ENCODE measurements around the gene OR10V1.

Gene OR10V1

DNA sequence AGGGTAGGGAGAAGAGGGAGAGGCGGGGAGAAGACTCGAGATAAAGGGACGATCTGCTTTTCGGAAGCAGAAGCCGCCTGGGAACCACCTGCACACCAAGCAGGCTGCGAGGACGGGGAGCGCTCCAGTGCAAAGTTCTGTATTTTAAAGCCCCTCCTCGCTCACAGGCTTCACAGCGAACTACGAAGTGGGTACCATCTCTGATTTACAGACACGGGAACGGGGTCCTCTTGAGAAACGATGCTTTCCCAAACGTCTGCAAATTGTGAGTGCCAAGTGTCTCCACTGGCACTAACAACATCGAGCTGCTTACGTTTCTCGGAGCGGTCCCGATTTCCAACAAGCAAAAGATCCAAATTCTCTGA lies 40.8 kb upstream of the OR10V1 start:
- peak overlapping the region; percentile 76 to 88 for H3K9ac ChIP-seq (ENCODE audit: low read depth in 1 of 2, low read length in 2 of 2)
- H3K27ac ChIP-seq (ENCODE audit: low read depth, low read length), result peak overlapping the region; percentile 88

DNA sequence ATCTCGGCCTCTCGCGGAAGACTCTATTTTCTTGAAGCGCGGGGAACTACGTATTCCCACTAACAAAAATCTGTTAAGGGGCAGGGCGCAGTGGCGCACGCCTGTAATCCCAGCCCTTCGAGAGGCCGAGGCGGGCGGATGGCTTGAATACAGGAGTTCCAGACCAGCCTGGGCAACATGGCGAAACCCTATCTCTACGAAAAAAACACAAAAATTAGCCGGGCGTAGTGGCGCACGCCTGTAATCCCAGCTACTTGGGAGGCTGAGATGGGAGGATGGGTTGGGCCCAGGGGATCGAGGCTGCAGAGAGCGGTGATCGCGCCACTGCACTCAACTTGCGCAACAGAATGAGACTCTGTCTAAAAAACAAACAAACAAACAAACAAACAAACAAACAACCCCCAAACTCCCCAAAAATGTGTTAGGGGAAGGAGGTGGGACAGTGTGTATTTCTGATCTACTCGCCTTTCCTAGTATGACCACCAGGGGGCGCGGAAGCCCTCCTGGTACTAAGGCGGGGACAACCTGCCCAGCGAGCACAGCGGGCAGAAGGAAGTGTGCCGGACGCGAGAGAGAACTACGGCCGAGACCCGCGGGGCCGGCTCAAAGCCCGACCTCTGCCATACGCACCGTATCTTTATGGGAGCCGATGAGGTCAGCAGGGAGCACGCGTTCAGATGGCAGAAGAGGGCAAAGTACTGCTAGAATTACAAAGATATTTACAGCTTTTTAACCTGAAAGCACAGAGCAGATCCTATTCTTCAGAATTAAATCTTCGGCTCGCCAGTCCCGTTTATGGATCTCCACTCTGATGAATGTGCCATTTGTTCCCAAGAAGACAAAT lies 40.2 kb upstream of the OR10V1 start:
- Histone ChIP-seq H3K27ac (ENCODE audit: low read depth, low read length) (no peak overlapping the region), H3K4me3 (ENCODE audit: low read depth in 1 of 2, low read length in 2 of 2) (peak overlapping the region; percentile 85 to 87), H3K9ac (ENCODE audit: low read depth in 1 of 2, low read length in 2 of 2) (peak overlapping the region; percentile 76 to 88), H3K9me3 (ENCODE audit: control insufficient read depth in 1 of 2, low read length in 2 of 2) (no peaks in the 10 kb centered on the region), H3K27me3 (ENCODE audit: control insufficient read depth in 1 of 2, insufficient read depth in 2 of 2, low read length in 2 of 2) (no peaks in the 10 kb centered on the region), H3K4me1 (ENCODE audit: control insufficient read depth in 1 of 2, insufficient read depth in 2 of 2, low read length in 2 of 2) (peaks cover 26 to 29% of the 10 kb centered on the region in 2 donors), H3K36me3 (ENCODE audit: control insufficient read depth in 1 of 2, insufficient read depth in 2 of 2, low read length in 2 of 2) (peaks cover 0 to 2% of the 10 kb centered on the region in 2 donors)

More for the DNA sequence above, 40.8 kb upstream of the OR10V1 start:
- no peaks in the 10 kb centered on the region for H3K27me3 ChIP-seq (ENCODE audit: control insufficient read depth in 1 of 2, insufficient read depth in 2 of 2, low read length in 2 of 2)
- peaks cover 26 to 32% of the 10 kb centered on the region in 2 donors for H3K4me1 ChIP-seq (ENCODE audit: control insufficient read depth in 1 of 2, insufficient read depth in 2 of 2, low read length in 2 of 2)
- peak overlapping the region; percentile 85 to 87 for H3K4me3 ChIP-seq (ENCODE audit: low read depth in 1 of 2, low read length in 2 of 2)
- H3K36me3 ChIP-seq (ENCODE audit: control insufficient read depth in 1 of 2, insufficient read depth in 2 of 2, low read length in 2 of 2), result peaks cover 0 to 2% of the 10 kb centered on the region in 2 donors
- H3K9me3 ChIP-seq (ENCODE audit: control insufficient read depth in 1 of 2, low read length in 2 of 2), result no peaks in the 10 kb centered on the region

GRCh38 chr11:59746111-59746510 lies 32.5 kb upstream of the OR10V1 start:
- no peak overlapping the region for H3K27ac ChIP-seq (ENCODE audit: low read depth, low read length)
- H3K36me3 ChIP-seq (ENCODE audit: control insufficient read depth in 1 of 2, insufficient read depth in 2 of 2, low read length in 2 of 2), result no peaks in the 10 kb centered on the region
- no peak overlapping the region for H3K4me3 ChIP-seq (ENCODE audit: low read depth in 1 of 2, low read length in 2 of 2)
- H3K27me3 ChIP-seq (ENCODE audit: control insufficient read depth in 1 of 2, insufficient read depth in 2 of 2, low read length in 2 of 2), result no peaks in the 10 kb centered on the region
- H3K9me3 ChIP-seq (ENCODE audit: control insufficient read depth in 1 of 2, low read length in 2 of 2), result no peaks in the 10 kb centered on the region
- H3K9ac ChIP-seq (ENCODE audit: low read depth in 1 of 2, low read length in 2 of 2), result no peak overlapping the region
- no peaks in the 10 kb centered on the region for H3K4me1 ChIP-seq (ENCODE audit: control insufficient read depth in 1 of 2, insufficient read depth in 2 of 2, low read length in 2 of 2)

GRCh38 chr11:59730896-59731565 lies 17.4 kb upstream of the OR10V1 start:
- H3K36me3 ChIP-seq (ENCODE audit: control insufficient read depth in 1 of 2, insufficient read depth in 2 of 2, low read length in 2 of 2), result no peaks in the 10 kb centered on the region
- no peaks in the 10 kb centered on the region for H3K9me3 ChIP-seq (ENCODE audit: control insufficient read depth in 1 of 2, low read length in 2 of 2)
- H3K9ac ChIP-seq (ENCODE audit: low read depth in 1 of 2, low read length in 2 of 2), result no peak overlapping the region
- H3K27me3 ChIP-seq (ENCODE audit: control insufficient read depth in 1 of 2, insufficient read depth in 2 of 2, low read length in 2 of 2), result no peaks in the 10 kb centered on the region
- H3K27ac ChIP-seq (ENCODE audit: low read depth, low read length), result no peak overlapping the region
- no peaks in the 10 kb centered on the region for H3K4me1 ChIP-seq (ENCODE audit: control insufficient read depth in 1 of 2, insufficient read depth in 2 of 2, low read length in 2 of 2)
- H3K4me3 ChIP-seq (ENCODE audit: low read depth in 1 of 2, low read length in 2 of 2), result no peak overlapping the region

- Histone ChIP-seq H3K27me3 (ENCODE audit: control insufficient read depth in 1 of 2, insufficient read depth in 2 of 2, low read length in 2 of 2) (no peaks in the 10 kb centered on the region), H3K9me3 (ENCODE audit: control insufficient read depth in 1 of 2, low read length in 2 of 2) (no peaks in the 10 kb centered on the region), H3K9ac (ENCODE audit: low read depth in 1 of 2, low read length in 2 of 2) (no peak overlapping the region), H3K4me1 (ENCODE audit: control insufficient read depth in 1 of 2, insufficient read depth in 2 of 2, low read length in 2 of 2) (no peaks in the 10 kb centered on the region), H3K27ac (ENCODE audit: low read depth, low read length) (no peak overlapping the region), H3K4me3 (ENCODE audit: low read depth in 1 of 2, low read length in 2 of 2) (no peak overlapping the region), H3K36me3 (ENCODE audit: control insufficient read depth in 1 of 2, insufficient read depth in 2 of 2, low read length in 2 of 2) (no peaks in the 10 kb centered on the region)
Measured at GRCh38 chr11:59729834-59730233, 16.2 kb upstream of the OR10V1 start.

DNA sequence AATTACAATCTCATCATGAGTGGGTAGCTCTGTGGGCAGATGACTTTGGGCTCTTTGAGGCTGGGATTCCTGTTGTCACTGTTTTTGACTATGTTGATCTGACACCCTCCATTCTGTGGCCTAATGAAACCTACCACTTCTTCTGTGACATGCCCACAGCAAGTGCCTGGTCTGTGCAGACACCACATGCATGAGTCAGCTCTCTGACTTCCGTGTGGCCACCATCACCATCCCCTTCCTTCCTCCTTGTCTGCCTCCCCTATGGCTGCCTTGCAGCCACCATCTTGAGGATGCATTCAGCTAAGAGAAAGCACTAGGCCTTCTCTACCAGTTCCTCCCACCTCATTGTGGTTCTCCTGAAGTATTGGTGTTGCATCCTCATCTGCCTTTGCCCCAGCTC lies 15.3 kb upstream of the OR10V1 start:
- no peak overlapping the region for H3K9ac ChIP-seq (ENCODE audit: low read depth in 1 of 2, low read length in 2 of 2)
- H3K27me3 ChIP-seq (ENCODE audit: control insufficient read depth in 1 of 2, insufficient read depth in 2 of 2, low read length in 2 of 2), result no peaks in the 10 kb centered on the region
- no peak overlapping the region for H3K27ac ChIP-seq (ENCODE audit: low read depth, low read length)
- H3K9me3 ChIP-seq (ENCODE audit: control insufficient read depth in 1 of 2, low read length in 2 of 2), result no peaks in the 10 kb centered on the region
- no peak overlapping the region for H3K4me3 ChIP-seq (ENCODE audit: low read depth in 1 of 2, low read length in 2 of 2)
- H3K4me1 ChIP-seq (ENCODE audit: control insufficient read depth in 1 of 2, insufficient read depth in 2 of 2, low read length in 2 of 2), result no peaks in the 10 kb centered on the region
- H3K36me3 ChIP-seq (ENCODE audit: control insufficient read depth in 1 of 2, insufficient read depth in 2 of 2, low read length in 2 of 2), result no peaks in the 10 kb centered on the region

DNA sequence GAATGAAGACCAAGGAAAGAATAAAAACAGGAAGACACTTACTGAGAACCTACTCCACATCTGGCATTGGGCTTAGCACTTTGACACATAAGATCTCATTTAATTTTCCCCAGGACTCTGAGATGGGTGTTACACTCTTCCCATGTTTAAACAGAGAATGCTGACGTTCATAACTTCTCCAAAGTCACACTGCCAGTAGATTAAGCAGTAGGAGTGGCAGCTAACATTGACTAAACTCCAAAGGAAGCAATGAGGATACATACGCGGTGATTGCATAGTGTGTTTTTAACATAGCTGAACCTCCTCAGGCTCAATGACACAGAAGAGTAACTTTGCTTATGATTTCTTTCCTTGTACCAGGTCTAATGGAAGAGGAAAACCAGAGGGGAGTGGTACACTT lies 14.5 kb upstream of the OR10V1 start:
- Histone ChIP-seq H3K27me3 (ENCODE audit: control insufficient read depth in 1 of 2, insufficient read depth in 2 of 2, low read length in 2 of 2) (no peaks in the 10 kb centered on the region), H3K4me3 (ENCODE audit: low read depth in 1 of 2, low read length in 2 of 2) (no peak overlapping the region), H3K36me3 (ENCODE audit: control insufficient read depth in 1 of 2, insufficient read depth in 2 of 2, low read length in 2 of 2) (no peaks in the 10 kb centered on the region), H3K9ac (ENCODE audit: low read depth in 1 of 2, low read length in 2 of 2) (no peak overlapping the region), H3K27ac (ENCODE audit: low read depth, low read length) (no peak overlapping the region), H3K9me3 (ENCODE audit: control insufficient read depth in 1 of 2, low read length in 2 of 2) (no peaks in the 10 kb centered on the region), H3K4me1 (ENCODE audit: control insufficient read depth in 1 of 2, insufficient read depth in 2 of 2, low read length in 2 of 2) (no peaks in the 10 kb centered on the region)

DNA sequence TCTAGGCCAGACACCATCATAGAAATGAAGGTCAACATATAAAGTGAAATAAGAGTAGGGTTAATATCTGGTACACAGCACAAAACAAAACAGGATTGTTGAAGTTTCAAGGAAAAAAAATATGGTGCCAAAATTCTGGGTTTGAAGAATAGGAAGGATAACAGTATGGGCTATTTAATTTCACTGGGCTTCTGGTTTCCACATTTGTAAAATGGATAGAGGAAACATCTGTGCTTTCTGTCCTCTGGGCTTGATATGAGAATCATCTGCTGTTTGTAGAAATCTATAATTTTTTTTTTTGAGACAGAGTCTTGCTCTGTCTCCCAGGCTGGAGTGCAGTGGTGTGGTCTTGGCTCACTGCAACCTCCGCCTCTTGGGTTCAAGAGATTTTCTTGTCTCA lies 13.8 kb upstream of the OR10V1 start:
- Histone ChIP-seq H3K9ac (ENCODE audit: low read depth in 1 of 2, low read length in 2 of 2) (no peak overlapping the region), H3K4me1 (ENCODE audit: control insufficient read depth in 1 of 2, insufficient read depth in 2 of 2, low read length in 2 of 2) (no peaks in the 10 kb centered on the region), H3K4me3 (ENCODE audit: low read depth in 1 of 2, low read length in 2 of 2) (no peak overlapping the region), H3K27ac (ENCODE audit: low read depth, low read length) (no peak overlapping the region), H3K9me3 (ENCODE audit: control insufficient read depth in 1 of 2, low read length in 2 of 2) (no peaks in the 10 kb centered on the region), H3K36me3 (ENCODE audit: control insufficient read depth in 1 of 2, insufficient read depth in 2 of 2, low read length in 2 of 2) (no peaks in the 10 kb centered on the region), H3K27me3 (ENCODE audit: control insufficient read depth in 1 of 2, insufficient read depth in 2 of 2, low read length in 2 of 2) (no peaks in the 10 kb centered on the region)

GRCh38 chr11:59724066-59724465 lies 10.4 kb upstream of the OR10V1 start:
- Histone ChIP-seq H3K4me1 (ENCODE audit: control insufficient read depth in 1 of 2, insufficient read depth in 2 of 2, low read length in 2 of 2) (no peaks in the 10 kb centered on the region), H3K9me3 (ENCODE audit: control insufficient read depth in 1 of 2, low read length in 2 of 2) (no peaks in the 10 kb centered on the region), H3K9ac (ENCODE audit: low read depth in 1 of 2, low read length in 2 of 2) (no peak overlapping the region), H3K36me3 (ENCODE audit: control insufficient read depth in 1 of 2, insufficient read depth in 2 of 2, low read length in 2 of 2) (no peaks in the 10 kb centered on the region), H3K27ac (ENCODE audit: low read depth, low read length) (no peak overlapping the region), H3K27me3 (ENCODE audit: control insufficient read depth in 1 of 2, insufficient read depth in 2 of 2, low read length in 2 of 2) (no peaks in the 10 kb centered on the region), H3K4me3 (ENCODE audit: low read depth in 1 of 2, low read length in 2 of 2) (no peak overlapping the region)

- Histone ChIP-seq H3K4me3 (ENCODE audit: low read depth in 1 of 2, low read length in 2 of 2) (no peak overlapping the region), H3K9me3 (ENCODE audit: control insufficient read depth in 1 of 2, low read length in 2 of 2) (no peaks in the 10 kb centered on the region), H3K36me3 (ENCODE audit: control insufficient read depth in 1 of 2, insufficient read depth in 2 of 2, low read length in 2 of 2) (no peaks in the 10 kb centered on the region), H3K27me3 (ENCODE audit: control insufficient read depth in 1 of 2, insufficient read depth in 2 of 2, low read length in 2 of 2) (no peaks in the 10 kb centered on the region), H3K4me1 (ENCODE audit: control insufficient read depth in 1 of 2, insufficient read depth in 2 of 2, low read length in 2 of 2) (no peaks in the 10 kb centered on the region), H3K9ac (ENCODE audit: low read depth in 1 of 2, low read length in 2 of 2) (no peak overlapping the region), H3K27ac (ENCODE audit: low read depth, low read length) (no peak overlapping the region)
Measured at GRCh38 chr11:59719556-59719955, 5.9 kb upstream of the OR10V1 start.
